CD4-positive, alpha-beta T cell treated with Interleukin-6 at 100 ng/mL for 8 hours (primary cell): ENCODE measurements around the gene SPRTN.

ENCODE experiments used
- DNase-seq: peaks from one replicate; pipeline ENCODE4 v3.0.0-alpha.2; 2020; ENCODE audit warnings: mixed read lengths, low spot score

SPRTN gene

GRCh38 chr1:231338270-231339128 is at the start of gene SPRTN:
Gene SPRTN (plus strand): TSS chr1:231338293. CDS start chr1:231338384, 91 bp downstream.
- DNase-seq, result no peak

GRCh38 chr1:231295938-231296337 is 42.2 kb upstream of the SPRTN start:
- DNase-seq, result no peak

- DNase-seq, result no peak
Measured at GRCh38 chr1:231301990-231302389, 36.1 kb upstream of the SPRTN start.

GRCh38 chr1:231310391-231310934 is 27.6 kb upstream of the SPRTN start:
- DNase-seq, result no peak

- DNase-seq, result no peak
Measured at GRCh38 chr1:231311720-231312431, 26.2 kb upstream of the SPRTN start.

GRCh38 chr1:231312432-231312788 is 25.7 kb upstream of the SPRTN start:
- DNase-seq, result no peak

- DNase-seq, result no peak
Measured at GRCh38 chr1:231313661-231314060, 24.4 kb upstream of the SPRTN start.

GRCh38 chr1:231315887-231316286 is 22.2 kb upstream of the SPRTN start:
- DNase-seq, result peak; percentile 16

GRCh38 chr1:231317306-231318014 is 20.6 kb upstream of the SPRTN start:
- DNase-seq, result no peak

- DNase-seq, result no peak
Measured at GRCh38 chr1:231318015-231318355, 20.1 kb upstream of the SPRTN start.

GRCh38 chr1:231318568-231318967 is 19.5 kb upstream of the SPRTN start:
- no peak for DNase-seq

GRCh38 chr1:231319080-231319479 is 19.0 kb upstream of the SPRTN start:
- no peak for DNase-seq

- DNase-seq, result no peak
Measured at GRCh38 chr1:231322880-231323530, 15.1 kb upstream of the SPRTN start.

GRCh38 chr1:231324660-231325059 is 13.4 kb upstream of the SPRTN start:
- DNase-seq, result no peak

- DNase-seq, result no peak
Measured at GRCh38 chr1:231326248-231326647, 11.8 kb upstream of the SPRTN start.

GRCh38 chr1:231327617-231328016 is 10.5 kb upstream of the SPRTN start:
- no peak for DNase-seq

- DNase-seq, result no peak
Measured at GRCh38 chr1:231329483-231329882, 8.6 kb upstream of the SPRTN start.

GRCh38 chr1:231332761-231333160 is 5.3 kb upstream of the SPRTN start:
- no peak for DNase-seq

GRCh38 chr1:231334079-231334666 is 3.9 kb upstream of the SPRTN start:
- no peak for DNase-seq

GRCh38 chr1:231334952-231335351 is 3.1 kb upstream of the SPRTN start:
- no peak for DNase-seq
